Measurements from ENCODE around the gene SFXN1. TPM values are rescaled to one million over a fixed set of nuclear protein-coding genes. Genes with fewer than 3 reads are reported as not detected.

Gene SFXN1
- total RNA-seq, 1 experiment from 2014 or later, result 105 TPM

DNA sequence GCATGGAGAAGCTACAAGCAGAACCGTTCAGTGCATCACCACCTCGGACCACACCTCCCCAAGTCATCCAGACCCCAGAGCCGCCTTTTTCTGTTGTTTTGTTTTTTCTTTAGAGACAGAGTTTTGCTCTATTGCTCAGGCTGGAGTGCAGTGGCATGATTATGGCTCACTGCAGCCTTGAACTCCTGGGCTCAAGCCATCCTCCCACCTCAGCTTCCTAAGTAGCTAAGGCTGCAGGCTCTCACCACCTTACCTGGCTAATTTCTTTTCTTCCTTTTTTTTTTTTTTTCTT, 13.5 kb upstream of the SFXN1 start:
- no peak for DNase-seq (ENCODE audit: extremely low read depth, low read depth)

DNA sequence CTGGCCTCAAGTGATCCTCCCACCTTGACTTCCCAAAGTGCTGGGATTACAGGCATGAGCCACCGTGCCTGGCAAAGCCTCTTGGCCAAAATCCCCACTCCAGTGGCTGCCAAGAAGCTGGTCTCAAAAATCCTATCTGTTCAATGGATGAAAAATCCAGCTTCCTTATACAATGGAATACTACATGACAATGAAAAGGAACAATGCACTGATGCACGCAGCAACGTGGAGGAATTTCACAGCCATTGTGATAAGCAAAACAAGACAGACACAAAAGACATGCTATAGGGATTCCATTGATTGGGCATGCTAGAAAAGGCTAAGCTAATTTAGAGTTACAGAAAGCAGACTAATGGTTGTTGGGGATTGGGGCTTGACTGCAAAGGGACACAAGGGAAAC, 13.1 kb upstream of the SFXN1 start:
- DNase-seq (ENCODE audit: extremely low read depth, low read depth), result no peak

GRCh38 chr5:175466700-175467318, 11.6 kb upstream of the SFXN1 start:
- DNase-seq (ENCODE audit: extremely low read depth, low read depth), result no peak

DNA sequence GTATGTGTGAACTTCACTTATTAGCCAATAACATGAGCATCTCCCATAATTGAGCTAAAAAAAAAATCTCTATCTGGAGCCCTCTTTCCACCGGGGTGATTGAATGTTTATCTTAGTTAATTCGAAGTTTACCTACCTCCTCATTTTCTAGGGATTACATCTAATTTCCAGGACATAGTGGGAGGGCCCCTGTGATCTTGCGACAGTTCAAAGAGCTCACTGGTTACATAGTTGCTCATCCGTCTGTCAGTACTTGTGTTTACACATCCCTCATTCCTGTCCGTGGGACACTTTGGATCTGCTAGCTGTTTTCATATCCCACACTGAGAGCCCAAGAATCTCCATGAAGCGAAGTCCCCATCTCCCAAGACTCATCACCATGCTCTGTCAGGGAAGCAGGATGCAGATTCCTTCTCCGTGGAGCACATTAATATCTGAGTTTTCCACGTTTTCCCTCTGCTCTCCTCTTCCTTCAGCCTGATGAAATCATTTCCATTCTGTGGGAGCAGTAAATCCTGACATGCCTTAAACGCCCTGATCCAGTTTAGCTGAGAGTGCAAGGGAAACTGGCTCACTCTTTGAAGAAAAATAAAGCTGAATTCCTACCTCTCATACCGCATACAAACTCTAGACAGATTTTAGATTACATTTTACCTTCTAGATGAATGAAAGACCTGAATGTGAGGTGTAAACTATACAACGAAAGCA, 10.2 kb upstream of the SFXN1 start:
- no peak for DNase-seq (ENCODE audit: extremely low read depth, low read depth)

DNA sequence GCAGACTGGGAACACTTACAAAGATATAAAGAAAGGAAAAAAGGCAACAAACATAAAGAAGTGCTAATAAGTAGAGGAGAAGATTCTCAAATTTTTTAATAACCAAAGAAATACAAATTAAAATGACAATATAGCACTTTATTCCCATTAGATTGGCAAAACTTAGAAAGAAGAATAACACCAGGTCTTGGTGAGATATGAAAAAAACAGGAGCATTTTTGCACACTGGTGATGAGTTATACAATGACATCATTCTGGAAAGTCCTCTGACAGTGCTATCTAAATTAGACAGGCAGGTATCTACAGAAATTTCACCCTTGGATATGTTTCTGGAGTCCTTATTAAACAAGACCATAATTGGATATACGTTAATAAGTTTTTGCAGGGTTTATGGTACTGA, 9.5 kb upstream of the SFXN1 start:
- no peak for DNase-seq (ENCODE audit: extremely low read depth, low read depth)

GRCh38 chr5:175469916-175470315, 8.4 kb upstream of the SFXN1 start:
- no peak for DNase-seq (ENCODE audit: extremely low read depth, low read depth)

DNA sequence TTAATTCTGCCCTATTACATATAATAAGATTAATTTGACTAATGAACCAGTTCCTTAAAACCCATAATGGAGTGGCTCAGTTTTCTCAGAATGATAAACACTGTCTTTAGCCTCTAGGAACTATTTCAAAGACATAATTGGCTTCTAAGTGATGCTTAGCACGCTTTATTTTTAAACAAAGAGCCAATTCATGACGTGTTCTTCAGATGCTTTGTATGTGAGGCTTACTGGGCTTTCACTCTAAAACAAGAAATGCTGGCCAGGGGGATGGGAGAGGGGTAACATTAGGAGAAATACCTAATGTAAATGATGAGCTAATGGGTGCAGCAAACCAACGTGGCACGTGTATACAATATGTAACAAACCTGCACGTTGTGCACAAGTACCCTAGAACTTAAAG, 7.6 kb upstream of the SFXN1 start:
- DNase-seq (ENCODE audit: extremely low read depth, low read depth), result no peak

- no peak for DNase-seq (ENCODE audit: extremely low read depth, low read depth)
Observed at GRCh38 chr5:175471196-175471595, 7.2 kb upstream of the SFXN1 start.

DNA sequence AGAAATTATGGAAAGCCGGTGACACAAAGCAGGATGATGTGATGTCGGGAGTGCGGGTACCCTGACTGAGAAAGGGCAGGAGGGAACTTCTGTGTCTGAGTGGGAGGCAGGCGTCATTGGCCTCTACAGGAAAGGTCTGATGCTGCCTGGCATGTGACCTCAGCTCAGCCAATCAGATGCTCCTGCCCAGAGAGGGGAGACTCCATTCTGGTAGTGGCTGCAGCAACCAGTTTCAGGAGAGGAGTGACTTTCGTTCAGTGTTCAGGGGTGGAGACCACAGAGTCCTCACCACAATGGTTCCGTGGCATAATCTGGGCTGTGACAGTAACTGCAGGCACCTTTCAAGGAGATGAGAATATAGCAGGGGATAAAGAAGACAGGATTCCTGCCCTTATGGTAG, 6.7 kb upstream of the SFXN1 start:
- DNase-seq (ENCODE audit: extremely low read depth, low read depth), result no peak

DNA sequence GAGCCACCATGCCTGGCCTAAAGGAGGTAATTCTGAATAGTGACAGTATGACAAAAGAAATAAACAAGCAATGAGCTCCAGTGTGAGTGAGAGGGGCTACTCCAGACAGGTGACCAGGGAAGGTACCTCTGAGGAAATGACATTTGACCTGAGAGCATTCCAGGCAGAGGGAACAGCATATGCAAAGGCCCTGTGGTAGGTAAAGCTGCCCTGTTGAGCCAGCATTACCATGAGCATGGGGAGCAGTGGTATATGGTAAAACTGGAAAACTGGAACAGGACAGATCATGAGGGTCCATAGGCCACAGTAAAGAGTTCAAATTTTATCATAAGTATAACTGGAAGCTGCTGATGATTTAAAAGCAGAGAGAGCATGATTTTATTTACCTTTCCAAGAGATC, 6.0 kb upstream of the SFXN1 start:
- DNase-seq (ENCODE audit: extremely low read depth, low read depth), result no peak

- no peak for DNase-seq (ENCODE audit: extremely low read depth, low read depth)
Observed at GRCh38 chr5:175475248-175475647, 3.1 kb upstream of the SFXN1 start.

DNA sequence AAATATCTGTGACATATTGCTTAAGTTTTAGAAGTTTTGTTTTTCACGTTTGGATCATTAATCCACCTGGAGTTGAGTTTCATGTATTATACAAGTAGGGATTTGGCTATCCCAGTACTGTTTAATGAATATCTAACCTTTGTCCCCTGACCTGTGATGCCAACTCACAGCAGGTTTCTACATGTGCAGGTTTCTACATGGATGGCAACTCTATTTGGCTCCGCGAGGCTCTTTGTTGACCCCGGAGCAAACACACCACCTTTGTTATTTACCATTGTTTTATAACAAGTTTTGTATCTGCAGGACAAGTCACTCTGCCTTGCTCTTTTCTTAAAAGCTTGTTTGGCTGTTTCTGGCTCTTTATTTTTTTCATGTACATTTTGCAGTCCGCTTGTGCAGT, 920 bp upstream of the SFXN1 start:
- no peak for DNase-seq (ENCODE audit: extremely low read depth, low read depth)

DNA sequence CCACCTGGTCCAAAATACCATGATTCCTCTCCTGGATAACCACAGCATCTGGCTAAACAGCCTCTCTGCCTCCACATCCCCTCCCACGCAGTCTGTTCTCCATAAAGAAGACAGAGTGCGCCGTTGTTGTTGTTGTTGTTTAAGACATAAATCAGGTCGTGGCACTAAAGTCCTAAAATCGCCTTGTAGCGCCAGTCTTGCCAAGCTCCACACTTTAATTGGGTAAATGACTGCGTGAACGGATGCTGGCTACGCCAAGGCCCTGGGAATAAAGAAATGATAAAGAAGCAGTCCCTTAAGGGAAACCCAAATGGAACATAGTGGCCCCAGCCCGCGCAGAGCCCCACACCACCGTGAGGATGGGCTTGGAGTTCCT, 364 bp upstream of the SFXN1 start:
- DNase-seq (ENCODE audit: extremely low read depth, low read depth), result no peak

- no peak for DNase-seq (ENCODE audit: extremely low read depth, low read depth)
Observed at GRCh38 chr5:175479125-175479881, 943 bp downstream of the SFXN1 start.

- no peak for DNase-seq (ENCODE audit: extremely low read depth, low read depth)
Observed at GRCh38 chr5:175483337-175483736, 5.0 kb downstream of the SFXN1 start.

DNA sequence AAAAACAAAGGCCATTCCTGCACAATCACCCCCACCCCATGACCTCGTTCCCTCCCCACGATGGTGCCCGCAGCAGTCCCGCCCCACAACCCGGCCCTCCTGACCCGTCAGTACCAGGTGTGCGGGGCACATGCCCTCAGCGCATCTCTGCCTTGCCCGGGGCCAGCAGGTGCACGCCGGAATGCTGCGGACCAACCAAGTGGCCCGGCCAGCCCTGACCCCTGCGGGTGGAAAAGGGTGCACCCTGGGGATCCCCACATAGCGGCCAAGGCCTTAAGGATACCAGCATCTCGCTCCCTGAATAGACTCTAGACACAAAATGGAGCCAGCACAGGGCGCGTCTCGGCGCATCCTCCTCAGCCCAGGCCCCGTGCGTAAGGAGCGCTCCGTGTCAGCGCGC, 6.0 kb downstream of the SFXN1 start:
- no peak for DNase-seq (ENCODE audit: extremely low read depth, low read depth)

DNA sequence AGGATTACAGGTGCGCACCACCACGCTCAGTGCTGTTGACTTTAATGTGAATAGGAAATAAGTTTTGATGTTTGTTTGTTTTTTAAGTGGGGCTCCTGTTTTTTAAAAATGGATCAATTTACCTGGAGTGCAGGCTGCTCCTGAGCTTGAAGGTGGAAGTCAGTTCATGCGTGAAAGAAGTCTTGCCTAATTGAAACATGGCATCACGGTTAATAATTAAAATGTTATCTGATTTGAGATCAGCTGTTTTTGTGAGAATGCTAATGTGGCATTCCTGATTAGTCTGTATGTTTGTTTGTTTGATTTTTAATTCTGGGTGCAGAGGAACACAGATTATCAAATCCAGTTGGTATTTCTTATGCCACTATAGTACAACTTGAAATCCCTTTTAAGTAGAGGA, 6.5 kb downstream of the SFXN1 start:
- DNase-seq (ENCODE audit: extremely low read depth, low read depth), result no peak

GRCh38 chr5:175485631-175486030, 7.3 kb downstream of the SFXN1 start:
- DNase-seq (ENCODE audit: extremely low read depth, low read depth), result no peak

- no peak for DNase-seq (ENCODE audit: extremely low read depth, low read depth)
Observed at GRCh38 chr5:175487514-175488222, 9.3 kb downstream of the SFXN1 start.

GRCh38 chr5:175489693-175490443, 11.5 kb downstream of the SFXN1 start:
- no peak for DNase-seq (ENCODE audit: extremely low read depth, low read depth)

- no peak for DNase-seq (ENCODE audit: extremely low read depth, low read depth)
Observed at GRCh38 chr5:175491223-175491622, 12.9 kb downstream of the SFXN1 start.
